ENCODE results near the gene SIGLEC7.

Gene SIGLEC7

GRCh38 chr19:51168564-51169282, 26.6 kb downstream of the SIGLEC7 start:
- DNase-seq (ENCODE audit: low read depth, low spot score) = no peak

GRCh38 chr19:51169283-51169918, 27.3 kb downstream of the SIGLEC7 start:
- peak; percentile 34 for DNase-seq (ENCODE audit: low read depth, low spot score)

- DNase-seq (ENCODE audit: low read depth, low spot score) = no peak
Observed at GRCh38 chr19:51172223-51172622, 30.1 kb downstream of the SIGLEC7 start.

- DNase-seq (ENCODE audit: low read depth, low spot score) = no peak
Observed at GRCh38 chr19:51173681-51174080, 31.6 kb downstream of the SIGLEC7 start.

GRCh38 chr19:51179256-51179655, 37.2 kb downstream of the SIGLEC7 start:
- no peak for DNase-seq (ENCODE audit: low read depth, low spot score)

- DNase-seq (ENCODE audit: low read depth, low spot score) = no peak
Observed at GRCh38 chr19:51181377-51181912, 39.3 kb downstream of the SIGLEC7 start.

GRCh38 chr19:51181913-51182419, 39.9 kb downstream of the SIGLEC7 start:
- no peak for DNase-seq (ENCODE audit: low read depth, low spot score)

- no peak for DNase-seq (ENCODE audit: low read depth, low spot score)
Observed at GRCh38 chr19:51183629-51184028, 41.5 kb downstream of the SIGLEC7 start.

GRCh38 chr19:51185069-51185867, 43.2 kb downstream of the SIGLEC7 start:
- DNase-seq (ENCODE audit: low read depth, low spot score) = no peak

- DNase-seq (ENCODE audit: low read depth, low spot score) = no peak
Observed at GRCh38 chr19:51185868-51186215, 43.7 kb downstream of the SIGLEC7 start.

GRCh38 chr19:51186323-51186722, 44.2 kb downstream of the SIGLEC7 start:
- DNase-seq (ENCODE audit: low read depth, low spot score) = no peak

- no peak for DNase-seq (ENCODE audit: low read depth, low spot score)
Observed at GRCh38 chr19:51187395-51188226, 45.5 kb downstream of the SIGLEC7 start.

- DNase-seq (ENCODE audit: low read depth, low spot score) = no peak
Observed at GRCh38 chr19:51188227-51188559, 46.1 kb downstream of the SIGLEC7 start.

GRCh38 chr19:51192689-51193088, 50.6 kb downstream of the SIGLEC7 start:
- DNase-seq (ENCODE audit: low read depth, low spot score) = no peak

GRCh38 chr19:51194527-51195315, 52.6 kb downstream of the SIGLEC7 start:
- DNase-seq (ENCODE audit: low read depth, low spot score) = no peak

GRCh38 chr19:51195316-51195586, 53.1 kb downstream of the SIGLEC7 start:
- DNase-seq (ENCODE audit: low read depth, low spot score) = no peak

GRCh38 chr19:51195616-51196015, 53.5 kb downstream of the SIGLEC7 start:
- DNase-seq (ENCODE audit: low read depth, low spot score) = no peak

- DNase-seq (ENCODE audit: low read depth, low spot score) = no peak
Observed at GRCh38 chr19:51196181-51196580, 54.1 kb downstream of the SIGLEC7 start.

- no peak for DNase-seq (ENCODE audit: low read depth, low spot score)
Observed at GRCh38 chr19:51198641-51199040, 56.5 kb downstream of the SIGLEC7 start.

- no peak for DNase-seq (ENCODE audit: low read depth, low spot score)
Observed at GRCh38 chr19:51200071-51200666, 58.1 kb downstream of the SIGLEC7 start.

Data from activated CD4-positive, CD25-positive, alpha-beta regulatory T cell treated with anti-CD3 and anti-CD28 coated beads, Interleukin-2, amount 50 U/mL, for 16 hours (primary cell).